T-helper 17 cell (primary cell): ENCODE measurements around the gene BARHL1. TPM values are rescaled to one million over a fixed set of nuclear protein-coding genes. Genes with fewer than 3 reads are reported as not detected.

ENCODE experiments used
- ATAC-seq: fragments of 150-1000 bp; cut with Tn5 transposase; 2 replicates; pipeline ENCODE4 v1.10.0; 2021; ENCODE audit warnings: mild to moderate bottlenecking, moderate library complexity
- DNase-seq, 3 donors: peaks; one replicate each; pipeline versions ENCODE4 v3.0.0 to v3.0.0-alpha.2; 2020 to 2021
- H3K9me3 ChIP-seq: one replicate; pipeline ENCODE4 v1.7.0; 2013; ENCODE audit warnings: low read length, mild to moderate bottlenecking; ENCODE audit not compliant: control insufficient read depth, poor library complexity, severe bottlenecking
- H3K27ac Mint-ChIP-seq: one replicate; pipeline ENCODE4 v1.8.0; 2022; ENCODE audit warnings: mild to moderate bottlenecking, moderate library complexity, mixed read lengths
- H3K27me3 Mint-ChIP-seq: one replicate; pipeline ENCODE4 v1.8.0; 2022; ENCODE audit warnings: mixed read lengths
- H3K36me3 Mint-ChIP-seq: one replicate; pipeline ENCODE4 v1.8.0; 2022; ENCODE audit warnings: low read depth, mixed read lengths
- H3K4me1 Mint-ChIP-seq: one replicate; pipeline ENCODE4 v1.8.0; 2022; ENCODE audit warnings: mild to moderate bottlenecking, mixed read lengths
- H3K4me3 Mint-ChIP-seq: one replicate; pipeline ENCODE4 v1.8.0; 2022; ENCODE audit warnings: mild to moderate bottlenecking, moderate library complexity, mixed read lengths
- total RNA-seq, 4 donors: library from RNA in 2 of 4; stranded (reverse) in 2 of 4; gene quantifications; one replicate each; pipeline ENCODE4 v1.2.3 and lab custom pipeline; 2022 to 2026

BARHL1 gene
- total RNA-seq, 2 donors from 2014 or later: not detected

DNA sequence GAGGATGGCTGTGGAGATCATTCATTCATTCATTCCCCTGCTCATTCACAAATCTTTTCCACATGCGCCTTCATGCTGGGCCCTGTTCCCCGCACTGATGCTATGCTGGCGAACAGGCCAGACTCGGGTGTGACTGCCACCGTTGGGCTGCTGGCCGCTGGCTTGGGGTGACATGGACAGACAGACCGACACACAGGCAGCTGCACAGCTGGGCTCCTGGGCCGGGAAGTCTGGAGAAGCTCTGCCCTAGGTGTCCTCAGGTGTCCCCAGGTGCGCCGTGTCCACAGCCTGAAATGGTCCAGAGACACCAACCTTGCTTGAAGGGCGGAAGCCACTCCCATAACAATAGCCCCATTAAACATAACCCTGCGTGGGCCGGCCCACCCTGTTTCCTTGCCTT lies 35.0 kb upstream of the BARHL1 start:
- H3K4me1 Mint-ChIP-seq: peaks cover 3% of the 10 kb centered on the region
- peaks cover 47% of the 10 kb centered on the region for H3K27me3 Mint-ChIP-seq
- no peak overlapping the region for H3K27ac Mint-ChIP-seq
- no peak overlapping the region for H3K4me3 Mint-ChIP-seq
- no peaks in the 10 kb centered on the region for H3K9me3 ChIP-seq
- DNase-seq (no peak), ATAC-seq (no peak)
- peaks cover 3% of the 10 kb centered on the region for H3K36me3 Mint-ChIP-seq

DNA sequence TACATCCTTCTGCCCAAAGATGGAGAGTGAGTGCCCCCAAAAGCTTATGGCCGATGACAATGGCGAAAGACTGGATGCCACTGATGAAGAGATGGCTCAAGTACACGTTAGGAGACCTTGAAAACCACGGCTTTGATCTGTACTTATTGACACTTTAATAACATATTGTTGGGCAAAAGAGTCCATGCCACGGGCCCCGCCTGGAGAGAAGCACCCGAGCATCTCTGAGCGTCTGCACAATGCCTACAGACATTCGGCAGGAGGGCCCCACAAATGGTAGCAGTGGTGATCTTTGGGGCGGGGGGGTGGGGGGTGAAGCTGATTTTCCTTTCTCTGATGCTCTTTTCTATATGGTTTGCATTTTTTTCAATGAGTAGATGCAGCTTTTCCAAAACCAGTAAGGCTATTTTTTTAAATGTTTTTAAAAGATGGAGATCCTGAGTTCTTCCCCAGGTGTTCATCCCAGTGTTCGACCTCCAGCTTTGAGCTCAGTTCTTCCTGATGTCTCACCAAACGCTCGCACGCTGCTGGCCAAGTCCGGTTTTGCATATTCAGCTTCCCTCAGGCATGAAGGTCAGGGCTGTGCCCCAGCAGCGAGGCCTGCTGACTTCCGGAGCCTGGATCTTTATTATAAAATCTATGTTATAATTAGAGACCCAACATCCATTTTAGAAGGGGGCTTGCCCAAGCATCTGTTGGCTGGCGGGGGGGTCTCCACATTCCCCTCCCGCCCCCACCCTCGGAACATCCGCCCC lies 34.3 kb upstream of the BARHL1 start:
- H3K4me3 Mint-ChIP-seq: no peak overlapping the region
- no peaks in the 10 kb centered on the region for H3K9me3 ChIP-seq
- peaks cover 3% of the 10 kb centered on the region for H3K4me1 Mint-ChIP-seq
- peaks cover 3% of the 10 kb centered on the region for H3K36me3 Mint-ChIP-seq
- ATAC-seq: no peak
- peaks cover 47% of the 10 kb centered on the region for H3K27me3 Mint-ChIP-seq
- no peak for DNase-seq
- H3K27ac Mint-ChIP-seq: no peak overlapping the region

DNA sequence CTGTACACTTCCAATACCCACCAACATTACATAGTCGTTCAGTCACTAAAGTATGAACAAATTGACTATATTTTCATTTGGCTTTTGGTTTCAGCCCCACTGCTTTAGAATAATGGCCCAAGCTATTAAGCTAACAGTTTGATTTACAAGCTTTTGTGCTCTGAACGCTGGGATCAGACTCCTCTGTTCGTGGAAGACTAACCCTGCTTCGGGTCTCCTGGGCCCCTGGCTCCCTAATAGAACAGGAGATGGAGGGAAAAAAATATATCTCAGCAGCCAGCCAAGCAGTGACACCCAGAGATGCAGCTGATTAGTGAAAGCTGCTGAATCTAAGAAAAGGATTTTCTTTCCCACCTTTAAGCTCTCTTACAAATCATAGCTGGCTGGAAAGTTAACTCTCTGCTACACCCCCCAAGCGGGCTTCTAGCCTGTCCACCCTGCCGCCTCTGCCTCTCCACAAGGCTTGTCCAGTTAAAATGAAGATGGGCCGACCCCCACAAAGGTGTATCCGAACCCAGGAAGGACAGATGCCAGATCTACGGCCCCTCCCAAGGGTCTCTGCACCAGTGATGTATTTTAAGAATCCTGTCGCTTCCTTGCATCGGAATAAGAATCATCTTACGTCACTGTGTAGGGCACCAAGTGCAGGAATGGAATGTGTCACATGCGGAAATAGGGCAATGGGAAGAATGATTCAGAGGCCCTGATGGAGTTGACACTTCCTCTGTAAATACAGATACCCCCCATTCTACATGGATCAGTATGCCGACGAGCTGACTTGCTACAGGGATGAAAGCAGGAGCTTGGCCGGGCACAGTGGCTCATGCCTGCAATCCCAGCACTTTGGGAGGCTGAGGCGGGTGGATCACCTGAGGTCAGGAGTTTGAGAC lies 33.4 kb upstream of the BARHL1 start:
- DNase-seq (no peak), ATAC-seq (no peak)
- no peak overlapping the region for H3K4me3 Mint-ChIP-seq
- H3K36me3 Mint-ChIP-seq: peaks cover 3% of the 10 kb centered on the region
- peaks cover 47% of the 10 kb centered on the region for H3K27me3 Mint-ChIP-seq
- no peak overlapping the region for H3K27ac Mint-ChIP-seq
- no peaks in the 10 kb centered on the region for H3K9me3 ChIP-seq
- peaks cover 3% of the 10 kb centered on the region for H3K4me1 Mint-ChIP-seq

DNA sequence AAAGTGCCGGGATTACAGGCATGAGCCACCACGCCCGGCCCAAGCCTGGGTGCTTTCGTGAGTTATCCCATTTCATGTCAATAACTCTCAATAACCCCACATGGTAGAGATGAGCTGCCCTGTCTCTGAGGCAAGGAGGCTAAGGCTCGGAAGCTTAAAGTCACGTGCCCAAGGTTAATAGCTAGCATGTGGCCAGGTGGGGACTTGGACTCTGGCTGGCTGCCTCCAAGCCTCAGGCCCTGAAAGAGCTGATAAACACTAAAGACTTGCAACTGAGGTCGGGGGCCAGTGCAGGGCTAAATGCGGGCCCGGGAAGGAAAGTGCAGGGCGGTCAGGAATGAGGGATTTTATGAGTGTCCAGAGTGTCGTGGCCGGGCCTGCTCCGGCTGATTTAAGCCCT lies 30.9 kb upstream of the BARHL1 start:
- ATAC-seq (no peak), DNase-seq (no peak)
- Mint-ChIP-seq H3K27ac (no peak overlapping the region), H3K36me3 (peaks cover 3% of the 10 kb centered on the region), H3K4me3 (no peak overlapping the region), H3K4me1 (peaks cover 3% of the 10 kb centered on the region), H3K27me3 (peaks cover 41% of the 10 kb centered on the region)
- H3K9me3 ChIP-seq: no peaks in the 10 kb centered on the region

DNA sequence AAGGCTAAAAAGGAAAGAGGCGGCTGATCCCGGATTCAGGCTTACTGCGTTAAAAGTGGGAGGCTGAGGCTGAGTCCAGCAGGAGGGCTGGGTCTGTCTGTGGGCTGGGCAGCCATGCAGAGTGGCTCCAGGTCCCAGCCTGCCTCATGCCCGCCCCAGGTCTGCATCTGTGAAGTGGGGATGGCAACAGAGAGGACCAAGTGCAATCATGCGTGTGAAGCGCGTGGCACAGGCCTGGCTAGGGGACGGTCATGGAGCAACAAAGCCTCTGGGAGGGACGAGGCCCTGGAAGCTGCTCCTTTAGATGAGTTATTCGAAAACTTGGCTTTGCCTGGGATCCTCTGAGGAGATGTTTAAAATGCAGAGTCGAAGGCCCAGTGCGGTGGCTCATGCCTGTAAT lies 30.4 kb upstream of the BARHL1 start:
- no peak for DNase-seq
- no peak for ATAC-seq
- Mint-ChIP-seq H3K4me3 (no peak overlapping the region), H3K27me3 (peaks cover 41% of the 10 kb centered on the region), H3K27ac (no peak overlapping the region), H3K4me1 (peaks cover 3% of the 10 kb centered on the region), H3K36me3 (peaks cover 3% of the 10 kb centered on the region)
- H3K9me3 ChIP-seq: no peaks in the 10 kb centered on the region

DNA sequence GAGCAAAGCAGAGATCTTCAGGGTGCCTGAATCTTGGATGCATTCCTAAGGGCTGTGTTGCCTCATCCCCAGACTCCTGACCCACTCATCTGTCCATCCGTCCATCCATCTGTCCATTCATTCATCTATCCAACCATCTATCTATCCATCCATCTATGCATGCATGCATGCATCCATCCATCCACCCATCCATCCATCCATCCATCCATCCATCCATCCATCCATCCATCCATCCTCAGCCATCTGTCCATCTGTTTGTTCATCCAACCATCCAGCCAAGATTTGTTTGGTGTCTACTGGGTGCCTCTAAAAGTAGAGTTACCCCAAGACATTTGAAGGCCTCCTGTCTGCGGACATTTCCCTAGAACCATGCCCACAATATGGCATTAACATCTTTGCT lies 27.7 kb upstream of the BARHL1 start:
- no peaks in the 10 kb centered on the region for H3K4me1 Mint-ChIP-seq
- ATAC-seq (no peak), DNase-seq (no peak)
- H3K36me3 Mint-ChIP-seq: peaks cover 11% of the 10 kb centered on the region
- H3K4me3 Mint-ChIP-seq: no peak overlapping the region
- H3K9me3 ChIP-seq: no peaks in the 10 kb centered on the region
- no peak overlapping the region for H3K27ac Mint-ChIP-seq
- peaks cover 41% of the 10 kb centered on the region for H3K27me3 Mint-ChIP-seq

DNA sequence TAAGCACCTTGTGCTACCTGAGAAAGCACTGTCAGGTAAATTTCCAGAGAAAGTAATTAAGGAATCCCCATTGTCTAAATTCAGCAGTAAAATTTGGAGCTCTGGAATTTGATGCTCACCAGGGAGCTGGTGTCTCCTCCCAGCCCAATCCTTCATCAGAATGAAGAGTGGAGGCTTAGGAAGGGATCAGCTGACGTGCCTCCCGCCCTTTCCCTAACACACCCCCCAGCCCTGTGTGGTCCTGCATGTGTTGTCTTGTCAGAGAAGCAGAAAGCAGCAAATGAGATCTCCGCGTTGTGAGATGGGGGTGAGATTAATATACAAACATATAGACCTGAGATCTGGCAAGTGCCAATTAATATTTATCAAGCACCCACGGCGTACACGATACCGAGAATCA lies 26.9 kb upstream of the BARHL1 start:
- Mint-ChIP-seq H3K36me3 (peaks cover 11% of the 10 kb centered on the region), H3K27ac (no peak overlapping the region), H3K27me3 (peaks cover 42% of the 10 kb centered on the region), H3K4me3 (no peak overlapping the region), H3K4me1 (no peaks in the 10 kb centered on the region)
- H3K9me3 ChIP-seq: no peaks in the 10 kb centered on the region
- no peak for ATAC-seq
- DNase-seq: no peak

DNA sequence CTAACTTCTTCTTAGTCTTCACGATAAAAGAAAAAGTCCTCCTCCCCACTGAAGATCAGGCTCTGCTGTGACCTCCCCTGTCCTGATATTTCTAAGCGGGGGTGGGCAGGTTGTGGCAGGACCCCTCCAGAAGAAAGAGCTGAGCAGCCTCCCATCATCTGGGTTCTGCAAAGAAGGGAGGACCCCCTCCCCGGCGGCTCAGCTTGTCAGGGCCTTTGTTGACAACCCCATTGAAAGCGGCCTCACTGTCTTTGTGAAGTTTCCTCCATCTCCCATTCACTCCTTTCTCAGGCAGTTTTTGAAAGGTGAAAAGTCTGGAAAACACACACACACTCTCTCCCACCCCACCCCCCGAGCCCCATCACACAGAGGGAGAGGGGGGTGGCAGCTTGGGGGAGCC lies 26.2 kb upstream of the BARHL1 start:
- ATAC-seq (no peak), DNase-seq (no peak)
- Mint-ChIP-seq H3K4me1 (no peaks in the 10 kb centered on the region), H3K27ac (no peak overlapping the region), H3K4me3 (no peak overlapping the region), H3K27me3 (peaks cover 42% of the 10 kb centered on the region), H3K36me3 (peaks cover 8% of the 10 kb centered on the region)
- H3K9me3 ChIP-seq: no peaks in the 10 kb centered on the region

DNA sequence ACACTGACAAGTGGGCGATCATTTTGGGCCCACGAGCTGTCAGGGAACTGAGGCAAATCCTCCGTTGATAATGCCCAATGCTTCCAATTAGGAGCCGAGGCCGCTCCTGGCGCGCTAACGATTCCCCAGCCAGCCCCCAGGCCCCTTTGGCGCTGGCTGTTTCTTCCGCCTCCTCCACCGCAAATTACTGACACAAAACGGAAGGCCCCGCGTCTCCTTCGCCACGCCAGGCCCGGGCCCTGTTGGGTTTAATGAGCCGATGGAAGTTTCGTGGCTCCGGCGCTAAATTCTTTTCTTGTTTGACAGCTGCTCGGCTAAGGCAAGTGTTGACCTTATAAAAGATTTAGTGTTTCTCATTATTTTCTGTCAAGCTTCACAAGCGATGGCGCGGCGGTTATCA lies 25.7 kb upstream of the BARHL1 start:
- H3K4me1 Mint-ChIP-seq: no peaks in the 10 kb centered on the region
- H3K36me3 Mint-ChIP-seq: peaks cover 8% of the 10 kb centered on the region
- DNase-seq (no peak), ATAC-seq (no peak)
- H3K4me3 Mint-ChIP-seq: no peak overlapping the region
- H3K9me3 ChIP-seq: no peaks in the 10 kb centered on the region
- H3K27ac Mint-ChIP-seq: no peak overlapping the region
- H3K27me3 Mint-ChIP-seq: peaks cover 39% of the 10 kb centered on the region

DNA sequence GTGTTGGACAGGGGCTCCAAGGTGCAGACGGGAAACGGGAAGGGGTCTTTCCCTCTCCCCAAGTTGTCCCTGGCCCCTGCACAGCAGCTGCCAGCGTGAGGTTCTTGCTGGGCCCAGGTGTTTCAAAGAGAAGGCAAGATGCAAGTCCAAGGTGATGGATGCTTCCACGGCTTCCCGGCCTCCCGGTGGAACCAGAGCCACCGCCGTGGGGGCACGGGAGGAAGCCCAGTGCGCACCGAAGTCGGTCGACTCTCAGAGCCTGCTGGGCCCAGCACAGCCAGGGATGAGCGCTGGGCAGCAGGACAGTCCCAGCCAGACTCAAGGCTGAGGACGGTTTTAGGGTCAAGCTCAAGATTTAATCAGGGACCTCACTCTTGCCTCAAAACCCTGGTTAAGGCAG lies 25.2 kb upstream of the BARHL1 start:
- ATAC-seq: no peak
- no peak overlapping the region for H3K27ac Mint-ChIP-seq
- no peaks in the 10 kb centered on the region for H3K4me1 Mint-ChIP-seq
- peaks cover 38% of the 10 kb centered on the region for H3K27me3 Mint-ChIP-seq
- DNase-seq: no peak
- H3K9me3 ChIP-seq: no peaks in the 10 kb centered on the region
- H3K4me3 Mint-ChIP-seq: no peak overlapping the region
- peaks cover 8% of the 10 kb centered on the region for H3K36me3 Mint-ChIP-seq

DNA sequence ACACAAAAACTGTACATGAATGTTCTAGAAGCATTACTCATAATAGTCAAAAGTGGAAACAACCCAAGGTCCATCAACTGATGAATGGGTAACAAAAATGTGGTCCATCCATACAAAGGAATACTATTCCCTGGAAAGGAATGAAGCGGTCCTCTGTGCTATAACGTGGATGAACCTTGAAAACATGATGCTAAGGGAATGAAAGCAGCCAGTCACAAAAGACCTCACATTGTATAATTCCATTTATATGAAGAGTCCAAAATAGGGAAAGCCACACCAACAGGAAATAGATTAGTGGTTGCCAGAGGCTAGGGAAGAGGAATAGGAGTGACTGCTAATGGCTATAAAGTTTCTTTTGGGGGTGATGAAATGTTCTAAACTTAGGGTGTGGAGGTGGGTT lies 22.7 kb upstream of the BARHL1 start:
- Mint-ChIP-seq H3K27ac (no peak overlapping the region), H3K4me1 (no peaks in the 10 kb centered on the region), H3K27me3 (peaks cover 53% of the 10 kb centered on the region), H3K36me3 (peaks cover 8% of the 10 kb centered on the region), H3K4me3 (no peak overlapping the region)
- no peaks in the 10 kb centered on the region for H3K9me3 ChIP-seq
- DNase-seq (no peak), ATAC-seq (no peak)

DNA sequence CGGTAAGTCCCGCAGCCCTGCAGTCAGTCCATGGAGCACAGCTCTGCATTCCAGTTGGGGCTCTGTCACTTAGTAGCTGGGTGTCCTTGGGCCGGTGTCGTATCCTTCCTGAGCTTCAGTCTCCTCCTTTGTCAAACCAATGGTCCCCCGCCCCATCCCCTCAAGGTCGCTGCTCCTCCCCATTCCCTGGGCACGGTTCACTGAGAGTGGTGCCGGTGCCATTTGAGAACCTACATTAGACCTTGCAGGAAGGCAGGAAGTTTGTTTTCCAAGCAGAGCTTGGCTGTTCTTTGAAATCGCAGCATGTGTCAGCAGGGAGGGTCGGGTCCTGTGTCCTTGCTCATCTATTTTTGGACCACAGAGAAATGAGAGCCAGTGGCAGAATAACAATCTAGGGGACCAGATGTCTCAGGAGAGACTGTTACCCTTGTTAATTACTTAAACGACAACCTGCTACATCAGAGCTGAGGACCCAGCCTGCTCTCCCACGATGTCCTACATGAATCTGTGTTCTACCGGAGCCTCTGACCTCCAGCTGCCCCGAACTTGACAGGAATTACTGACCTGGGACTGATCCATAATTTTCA lies 21.7 kb upstream of the BARHL1 start:
- Mint-ChIP-seq H3K27me3 (peaks cover 52% of the 10 kb centered on the region), H3K4me3 (no peak overlapping the region), H3K36me3 (peaks cover 8% of the 10 kb centered on the region), H3K4me1 (no peaks in the 10 kb centered on the region), H3K27ac (no peak overlapping the region)
- H3K9me3 ChIP-seq: no peaks in the 10 kb centered on the region
- ATAC-seq: no peak
- no peak for DNase-seq

DNA sequence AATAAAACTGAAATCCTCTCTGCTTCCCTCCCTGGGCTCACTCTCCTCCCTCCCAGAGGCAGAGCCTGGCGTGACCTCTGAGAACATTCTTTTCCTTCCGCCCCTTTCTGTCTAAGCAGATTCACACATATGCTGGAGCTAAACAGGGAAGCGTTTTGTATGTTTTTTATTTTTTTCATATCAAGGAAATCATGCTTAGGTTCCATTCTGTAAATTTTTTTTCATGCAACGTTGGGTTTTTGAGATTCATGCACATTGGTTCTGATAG lies 20.2 kb upstream of the BARHL1 start:
- no peak for ATAC-seq
- Mint-ChIP-seq H3K4me1 (no peaks in the 10 kb centered on the region), H3K36me3 (peaks cover 8% of the 10 kb centered on the region), H3K27ac (no peak overlapping the region), H3K27me3 (peaks cover 47% of the 10 kb centered on the region), H3K4me3 (no peak overlapping the region)
- no peaks in the 10 kb centered on the region for H3K9me3 ChIP-seq
- DNase-seq: no peak
